HepG2 (cell line): ENCODE measurements around the gene NT5DC4. TPM values are rescaled to one million over a fixed set of nuclear protein-coding genes. Genes with fewer than 3 reads are reported as not detected.

Experiments used
- ATAC-seq: fragments of 200-7000 bp; cut with Tn5 transposase; 3 replicates; pipeline ENCODE4 v1.9.1; 2020; ENCODE audit warnings: mild to moderate bottlenecking, moderate library complexity
- BruUV-seq: library from RNA; stranded (reverse); fragments of 400-500 nt; replicated peaks from 2 replicates; lab custom pipeline; 2021; lab: Mats Ljungman, UMichigan
- CTCF ChIA-PET: fragments of 300-600 bp; formaldehyde crosslinking; extraction: SDS; loops from one replicate; lab custom pipeline; 2021; ENCODE audit warnings: low total read pairs, inconsistent platforms, low intra/inter-chr PET ratio; lab: Yijun Ruan, JAX
- POLR2A ChIA-PET: fragments of 350-600 bp; sonication (Branson Sonifier 250); formaldehyde crosslinking; loops from one replicate; lab custom pipeline; 2020; ENCODE audit warnings: antibody characterized with exemption, inconsistent platforms; lab: Yijun Ruan, JAX
- DNase-seq: peaks from one replicate; pipeline ENCODE4 v3.0.0-alpha.2; 2015; ENCODE audit warnings: low spot score
- FAIRE-seq: peaks from 3 replicates; lab custom pipeline; 2011; peaks lifted over from hg19 to GRCh38; lab: Jason Lieb, UNC
- H2AFZ ChIP-seq: one replicate; pipeline ENCODE4 v1.6.1; 2011; ENCODE audit warnings: low read length, inconsistent platforms
- H3K27ac ChIP-seq: fragments of 300-600 bp; 3 replicates; pipeline ENCODE4 v1.8.0; 2011; ENCODE audit warnings: mixed run types, mild to moderate bottlenecking, mixed read lengths, low read length, inconsistent platforms; ENCODE audit not compliant: insufficient read depth; ENCODE audit errors: extremely low read length
- H3K27me3 ChIP-seq, 2 experiments: fragments of 200-600 bp in 1 of 2; 2 replicates in 1 of 2; 3 replicates in 1 of 2; pipeline versions ENCODE4 v1.6.0 to v1.8.0; 2011; ENCODE audit warnings: low read length in 2 of 2, mild to moderate bottlenecking in 2 of 2, moderate library complexity in 2 of 2, inconsistent platforms in 1 of 2; ENCODE audit not compliant: insufficient read depth in 2 of 2, control insufficient read depth in 1 of 2
- H3K36me3 ChIP-seq, 2 experiments: fragments of 200-600 bp in 1 of 2; replicated peaks in 1 of 2; 2 replicates in 1 of 2; 3 replicates in 1 of 2; pipeline versions ENCODE4 v1.5.1 to v1.8.0; 2011; ENCODE audit warnings: low read length in 2 of 2, inconsistent platforms in 1 of 2; ENCODE audit not compliant: insufficient read depth in 2 of 2, control insufficient read depth in 1 of 2
- H3K4me1 ChIP-seq: 2 replicates; pipeline ENCODE4 v1.5.1; 2012; ENCODE audit warnings: low read length, inconsistent platforms; ENCODE audit not compliant: insufficient read depth
- H3K4me2 ChIP-seq: 2 replicates; pipeline ENCODE4 v1.6.0; 2011; ENCODE audit warnings: low read depth, low read length, inconsistent platforms
- H3K4me3 ChIP-seq, 3 experiments: fragments of 200-600 bp in 1 of 3; sonication (generic), shearing (Covaris generic) in 1 of 3; replicated peaks in 1 of 3; 2 replicates each; pipeline ENCODE4 v1.5.1; 2011 to 2016; ENCODE audit warnings: low read length in 3 of 3, inconsistent platforms in 2 of 3, low read depth in 2 of 3, mild to moderate bottlenecking in 2 of 3, control low read depth in 1 of 3, mixed read lengths in 1 of 3; ENCODE audit not compliant: insufficient read depth in 1 of 3
- H3K79me2 ChIP-seq: one replicate; pipeline ENCODE4 v1.6.1; 2011; ENCODE audit warnings: low read length, inconsistent platforms; ENCODE audit not compliant: insufficient read depth
- H3K9ac ChIP-seq: 2 replicates; pipeline ENCODE4 v1.6.0; 2011; ENCODE audit warnings: mild to moderate bottlenecking, low read depth, low read length, inconsistent platforms; ENCODE audit not compliant: insufficient read depth
- H3K9me3 ChIP-seq: 2 replicates; pipeline ENCODE4 v1.5.1; 2012; ENCODE audit warnings: mild to moderate bottlenecking, low read length
- H4K20me1 ChIP-seq: 2 replicates; pipeline ENCODE4 v1.6.0; 2011; ENCODE audit warnings: inconsistent platforms, mild to moderate bottlenecking, low read length, moderate library complexity; ENCODE audit not compliant: insufficient read depth
- TCF12 ChIP-seq, 2 experiments: fragments of 450-650 bp in 1 of 2; sonication (generic) in 1 of 2; formaldehyde crosslinking in 1 of 2; IDR thresholded peaks; 2 replicates each; pipeline versions ENCODE4 v1.6.1 to v1.8.0; 2017 to 2022; ENCODE audit warnings: antibody characterized with exemption in 1 of 2, mild to moderate bottlenecking in 1 of 2, missing genetic modification reagents in 1 of 2, moderate library complexity in 1 of 2
- WGBS: methylation state at CpG from one replicate; pipeline ENCODE4 v1.1.6; 2017; ENCODE audit warnings: low lambda C conversion rate; 5-methylcytosine and 5-hydroxymethylcytosine counted together
- in situ Hi-C: cut with HindIII; loops from 2 replicates; pipeline ENCODE4 v1.10.0; 2017; ENCODE audit warnings: low pct_unique_long_range_greater_than_20kb; ENCODE audit not compliant: extremely low pct_ligation_motif_present
- intact Hi-C: fragments of 100-400 bp; cut with micrococcal nuclease; formaldehyde crosslinking; loops from one replicate; pipeline ENCODE4 v1.10.0; 2022; ENCODE audit not compliant: unreplicated experiment
- polyA plus RNA-seq, 8 experiments: library from polyadenylated mRNA; depleted of rRNA in 3 of 8; stranded (reverse) in 7 of 8; unstranded in 1 of 8; fragments of >200 nt; fragmentation: Illumina TruSeq in 4 of 8; extraction: Trizol in 4 of 8; gene quantifications; 2 replicates each; pipeline versions ENCODE4 v1.2.1 to v1.2.3, GENCODE V29; 2011 to 2016; ENCODE audit warnings: low read depth in 4 of 8, missing spikeins in 1 of 8, mixed read lengths in 1 of 8; ENCODE audit not compliant: insufficient read depth in 1 of 8
- total RNA-seq, 5 experiments: library from RNA; depleted of rRNA; stranded (reverse); fragments of >200 nt; fragmentation: Illumina TruSeq; extraction: Trizol; gene quantifications; 2 replicates each; pipeline ENCODE4 v1.2.3, GENCODE V29; 2016; ENCODE audit warnings: low read depth in 1 of 5
- TF ChIP-seq, protein P1 (sequence below): sonication (generic); formaldehyde crosslinking; IDR thresholded peaks from 2 replicates; pipeline ENCODE4 v1.5.0; 2020; ENCODE audit warnings: missing genetic modification reagents
- TF ChIP-seq, protein P2 (sequence below): IDR thresholded peaks from 2 replicates; pipeline ENCODE4 v1.6.1; 2012; ENCODE audit warnings: low read length, improper control_type of control experiment
- TF ChIP-seq, protein P3 (sequence below): IDR thresholded peaks from 2 replicates; pipeline ENCODE4 v1.6.1; 2016; ENCODE audit warnings: control low read depth
- TF ChIP-seq, protein P4 (sequence below): IDR thresholded peaks from 2 replicates; pipeline ENCODE4 v1.6.1; 2016; ENCODE audit warnings: mild to moderate bottlenecking, missing biosample characterization, missing genetic modification reagents

Gene NT5DC4
- total and polyA plus RNA-seq, 2 of the 13 experiments (the other 11 are each of a cell fraction or from before 2014, with no cell fraction given): 0.04 to 4.2 TPM

DNA sequence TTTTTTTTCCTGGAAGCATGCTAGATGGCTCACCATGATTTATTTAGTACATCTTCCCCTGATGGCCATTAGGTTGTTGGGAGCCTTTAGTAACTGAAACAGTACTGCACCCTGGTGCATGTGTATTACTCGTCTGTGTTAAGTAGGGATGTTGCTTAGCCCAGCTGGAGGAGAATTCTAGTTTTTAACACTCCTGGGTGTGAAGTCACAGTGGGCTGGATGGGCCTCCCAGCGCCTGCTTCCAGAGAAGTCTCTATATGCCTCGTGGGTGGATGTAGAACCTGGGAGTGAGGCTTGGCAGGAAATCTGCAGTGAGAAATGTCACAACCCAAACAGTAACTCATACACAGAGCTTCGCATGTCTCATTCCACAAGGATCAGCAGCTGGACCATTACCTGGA lies 28.9 kb upstream of the NT5DC4 start:
- H3K36me3 ChIP-seq: no peaks in the 10 kb centered on the region
- H3K79me2 ChIP-seq: no peaks in the 10 kb centered on the region
- no peak overlapping the region for H3K4me3 ChIP-seq
- ChIA-PET POLR2A (interaction anchor here (1.1 to 1.3 kb wide), 4 partner anchors 22 to 107 kb away, joined by 4 to 21 read pairs (median 8); partner anchors contain the start of genes CHCHD5 and SLC20A1), CTCF (interaction anchor here (1.3 to 3.3 kb wide), 4 partner anchors 35 to 92 kb away, joined by 3 to 33 read pairs (median 7); partner anchors contain the start of gene SLC20A1)
- no peaks in the 10 kb centered on the region for H3K9me3 ChIP-seq
- intact Hi-C loops (loop anchor here (1.0 kb wide), 4 partner anchors 34 to 92 kb away; no protein-coding TSS in a partner anchor), in situ Hi-C loops (no loop called here)
- no TSS peak for BruUV-seq
- DNase-seq (no peak), FAIRE-seq (no peak), ATAC-seq (0 out of 3 replicates have a peak, but pooled peaks have one; percentile 4)
- H3K4me1 ChIP-seq: peaks cover 52% of the 10 kb centered on the region
- WGBS: 22% methylated on average over 4 of the region's 4 CpGs
- H3K4me2 ChIP-seq: no peak overlapping the region
- no peak overlapping the region for H3K27ac ChIP-seq
- H2AFZ ChIP-seq: no peak overlapping the region
- no peaks in the 10 kb centered on the region for H3K27me3 ChIP-seq
- no peaks in the 10 kb centered on the region for H4K20me1 ChIP-seq
- H3K9ac ChIP-seq: no peak overlapping the region
- TF ChIP-seq, protein P1, sequence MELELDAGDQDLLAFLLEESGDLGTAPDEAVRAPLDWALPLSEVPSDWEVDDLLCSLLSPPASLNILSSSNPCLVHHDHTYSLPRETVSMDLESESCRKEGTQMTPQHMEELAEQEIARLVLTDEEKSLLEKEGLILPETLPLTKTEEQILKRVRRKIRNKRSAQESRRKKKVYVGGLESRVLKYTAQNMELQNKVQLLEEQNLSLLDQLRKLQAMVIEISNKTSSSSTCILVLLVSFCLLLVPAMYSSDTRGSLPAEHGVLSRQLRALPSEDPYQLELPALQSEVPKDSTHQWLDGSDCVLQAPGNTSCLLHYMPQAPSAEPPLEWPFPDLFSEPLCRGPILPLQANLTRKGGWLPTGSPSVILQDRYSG (CRISPR knock-in tag): no peak
- TF ChIP-seq, protein P2, sequence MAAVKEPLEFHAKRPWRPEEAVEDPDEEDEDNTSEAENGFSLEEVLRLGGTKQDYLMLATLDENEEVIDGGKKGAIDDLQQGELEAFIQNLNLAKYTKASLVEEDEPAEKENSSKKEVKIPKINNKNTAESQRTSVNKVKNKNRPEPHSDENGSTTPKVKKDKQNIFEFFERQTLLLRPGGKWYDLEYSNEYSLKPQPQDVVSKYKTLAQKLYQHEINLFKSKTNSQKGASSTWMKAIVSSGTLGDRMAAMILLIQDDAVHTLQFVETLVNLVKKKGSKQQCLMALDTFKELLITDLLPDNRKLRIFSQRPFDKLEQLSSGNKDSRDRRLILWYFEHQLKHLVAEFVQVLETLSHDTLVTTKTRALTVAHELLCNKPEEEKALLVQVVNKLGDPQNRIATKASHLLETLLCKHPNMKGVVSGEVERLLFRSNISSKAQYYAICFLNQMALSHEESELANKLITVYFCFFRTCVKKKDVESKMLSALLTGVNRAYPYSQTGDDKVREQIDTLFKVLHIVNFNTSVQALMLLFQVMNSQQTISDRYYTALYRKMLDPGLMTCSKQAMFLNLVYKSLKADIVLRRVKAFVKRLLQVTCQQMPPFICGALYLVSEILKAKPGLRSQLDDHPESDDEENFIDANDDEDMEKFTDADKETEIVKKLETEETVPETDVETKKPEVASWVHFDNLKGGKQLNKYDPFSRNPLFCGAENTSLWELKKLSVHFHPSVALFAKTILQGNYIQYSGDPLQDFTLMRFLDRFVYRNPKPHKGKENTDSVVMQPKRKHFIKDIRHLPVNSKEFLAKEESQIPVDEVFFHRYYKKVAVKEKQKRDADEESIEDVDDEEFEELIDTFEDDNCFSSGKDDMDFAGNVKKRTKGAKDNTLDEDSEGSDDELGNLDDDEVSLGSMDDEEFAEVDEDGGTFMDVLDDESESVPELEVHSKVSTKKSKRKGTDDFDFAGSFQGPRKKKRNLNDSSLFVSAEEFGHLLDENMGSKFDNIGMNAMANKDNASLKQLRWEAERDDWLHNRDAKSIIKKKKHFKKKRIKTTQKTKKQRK: no peak
- TF ChIP-seq TCF12 (IDR thresholded peaks at IDR 0.05) (no peak), TCF12 (CRISPR knock-in tag; IDR thresholded peaks at IDR 0.05) (no peak)
- TF ChIP-seq, protein P3, sequence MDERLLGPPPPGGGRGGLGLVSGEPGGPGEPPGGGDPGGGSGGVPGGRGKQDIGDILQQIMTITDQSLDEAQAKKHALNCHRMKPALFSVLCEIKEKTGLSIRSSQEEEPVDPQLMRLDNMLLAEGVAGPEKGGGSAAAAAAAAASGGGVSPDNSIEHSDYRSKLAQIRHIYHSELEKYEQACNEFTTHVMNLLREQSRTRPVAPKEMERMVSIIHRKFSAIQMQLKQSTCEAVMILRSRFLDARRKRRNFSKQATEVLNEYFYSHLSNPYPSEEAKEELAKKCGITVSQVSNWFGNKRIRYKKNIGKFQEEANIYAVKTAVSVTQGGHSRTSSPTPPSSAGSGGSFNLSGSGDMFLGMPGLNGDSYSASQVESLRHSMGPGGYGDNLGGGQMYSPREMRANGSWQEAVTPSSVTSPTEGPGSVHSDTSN: no peak
- TF ChIP-seq, protein P4, sequence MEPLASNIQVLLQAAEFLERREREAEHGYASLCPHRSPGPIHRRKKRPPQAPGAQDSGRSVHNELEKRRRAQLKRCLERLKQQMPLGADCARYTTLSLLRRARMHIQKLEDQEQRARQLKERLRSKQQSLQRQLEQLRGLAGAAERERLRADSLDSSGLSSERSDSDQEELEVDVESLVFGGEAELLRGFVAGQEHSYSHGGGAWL (CRISPR knock-in tag): no peak
